ENCODE data around the gene DIPK1A.

DNA sequence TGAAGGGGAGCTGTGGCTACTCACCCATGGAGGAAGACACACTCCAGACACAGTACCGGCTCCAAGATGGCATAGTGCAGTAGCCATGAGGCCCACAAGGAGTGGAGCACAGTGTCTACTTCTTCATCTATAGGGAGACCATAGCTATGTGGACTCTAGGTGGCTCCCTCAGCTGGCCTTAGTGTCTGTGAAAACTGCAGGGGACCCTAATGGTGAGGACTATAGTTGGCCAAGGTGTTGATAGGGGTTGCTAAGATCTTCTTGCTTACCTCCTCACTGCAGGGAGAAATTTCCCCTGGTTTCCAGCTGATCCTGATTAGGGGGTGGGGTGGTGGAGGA lies 58.9 kb downstream of the DIPK1A start:
- TF ChIP-seq, protein P1, sequence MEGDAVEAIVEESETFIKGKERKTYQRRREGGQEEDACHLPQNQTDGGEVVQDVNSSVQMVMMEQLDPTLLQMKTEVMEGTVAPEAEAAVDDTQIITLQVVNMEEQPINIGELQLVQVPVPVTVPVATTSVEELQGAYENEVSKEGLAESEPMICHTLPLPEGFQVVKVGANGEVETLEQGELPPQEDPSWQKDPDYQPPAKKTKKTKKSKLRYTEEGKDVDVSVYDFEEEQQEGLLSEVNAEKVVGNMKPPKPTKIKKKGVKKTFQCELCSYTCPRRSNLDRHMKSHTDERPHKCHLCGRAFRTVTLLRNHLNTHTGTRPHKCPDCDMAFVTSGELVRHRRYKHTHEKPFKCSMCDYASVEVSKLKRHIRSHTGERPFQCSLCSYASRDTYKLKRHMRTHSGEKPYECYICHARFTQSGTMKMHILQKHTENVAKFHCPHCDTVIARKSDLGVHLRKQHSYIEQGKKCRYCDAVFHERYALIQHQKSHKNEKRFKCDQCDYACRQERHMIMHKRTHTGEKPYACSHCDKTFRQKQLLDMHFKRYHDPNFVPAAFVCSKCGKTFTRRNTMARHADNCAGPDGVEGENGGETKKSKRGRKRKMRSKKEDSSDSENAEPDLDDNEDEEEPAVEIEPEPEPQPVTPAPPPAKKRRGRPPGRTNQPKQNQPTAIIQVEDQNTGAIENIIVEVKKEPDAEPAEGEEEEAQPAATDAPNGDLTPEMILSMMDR (IDR thresholded peaks at IDR 0.05) = no peak
- TF ChIP-seq POLR2A (IDR thresholded peaks at IDR 0.05) = no peak

Data from esophagus squamous epithelium (tissue), 4 donors.